HPDE6-E6E7 (cell line): ENCODE measurements around the gene FDX1.

Experiments used
- DNase-seq: peaks from one replicate; pipeline ENCODE4 v3.0.0; 2011; ENCODE audit warnings: missing footprints; ENCODE audit errors: extremely low spot score

The FDX1 gene

DNA sequence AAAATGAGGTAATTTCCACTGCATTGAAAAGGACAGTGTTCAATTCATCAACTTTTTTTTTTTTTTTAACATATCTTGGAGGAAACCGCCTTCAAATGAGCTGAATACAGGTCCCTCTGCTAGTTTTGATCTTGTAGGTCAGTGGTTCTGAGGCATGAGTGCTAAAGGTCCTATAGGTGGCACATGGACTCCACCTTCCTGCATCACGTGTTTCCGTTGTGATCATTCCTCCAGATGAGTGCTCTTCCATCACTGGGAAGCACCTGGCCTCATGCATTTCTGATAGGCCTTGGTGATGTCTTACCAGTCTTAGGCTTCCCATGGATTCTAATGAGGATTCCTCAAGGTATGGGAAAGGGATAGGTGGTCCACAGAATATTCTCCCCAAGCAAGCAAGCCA lies 37.8 kb downstream of the FDX1 start:
- DNase-seq = no peak

DNA sequence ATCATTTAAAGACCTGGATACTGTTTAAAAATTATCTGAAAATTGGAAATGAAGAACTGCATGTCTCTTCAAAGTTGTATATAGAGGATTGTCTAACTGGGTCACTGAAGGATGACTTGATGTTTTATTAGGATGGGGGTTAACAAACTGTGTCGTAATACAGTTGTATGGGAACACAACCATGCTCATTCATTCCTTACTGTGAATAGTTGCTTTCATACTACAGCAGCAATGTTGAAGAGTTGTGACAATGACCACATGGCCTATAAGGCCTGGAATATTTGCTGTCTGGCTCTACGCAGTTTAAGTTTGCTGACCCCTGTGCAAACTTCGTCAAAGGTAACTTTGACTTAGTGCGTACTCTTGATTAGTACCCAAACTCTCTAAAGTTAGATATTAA lies 38.4 kb downstream of the FDX1 start:
- DNase-seq = no peak

DNA sequence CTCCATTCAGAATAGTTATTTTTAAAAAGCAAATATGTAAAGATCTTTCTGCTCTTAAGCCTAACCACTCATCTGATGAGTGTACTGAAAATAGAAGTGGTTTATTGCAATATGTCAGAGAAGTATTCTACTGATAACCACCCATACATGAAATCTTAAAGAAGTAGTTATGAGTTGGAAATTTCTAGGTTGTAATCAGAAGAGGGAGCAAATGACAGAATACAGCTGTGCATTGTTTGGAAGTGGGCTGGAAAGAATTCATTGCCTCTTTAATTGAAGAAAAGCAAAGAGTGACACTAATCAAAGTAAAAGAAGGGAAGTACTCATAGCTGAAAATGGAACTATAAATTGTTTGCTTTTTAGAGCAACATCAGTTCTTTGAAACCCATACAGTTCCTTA lies 39.4 kb downstream of the FDX1 start:
- DNase-seq = no peak

DNA sequence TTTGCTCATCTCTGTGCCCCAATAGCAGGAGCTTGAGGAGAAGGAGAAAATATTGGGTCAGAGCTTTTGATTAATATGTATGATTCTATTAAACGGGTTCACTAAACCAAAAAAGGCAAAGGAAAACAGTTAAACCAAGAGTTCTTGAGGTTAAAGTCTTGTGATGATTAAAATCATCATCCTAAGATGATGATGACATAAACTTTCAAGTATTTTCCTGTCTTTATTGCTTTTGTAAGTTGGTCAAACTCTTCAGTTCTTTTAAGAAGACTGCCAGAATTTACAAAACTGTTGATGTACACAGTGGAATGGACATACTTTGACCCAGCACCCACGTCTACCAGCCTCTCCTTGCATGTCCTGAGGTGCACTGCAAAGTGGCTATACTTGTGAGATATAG lies 41.0 kb downstream of the FDX1 start:
- DNase-seq = no peak

DNA sequence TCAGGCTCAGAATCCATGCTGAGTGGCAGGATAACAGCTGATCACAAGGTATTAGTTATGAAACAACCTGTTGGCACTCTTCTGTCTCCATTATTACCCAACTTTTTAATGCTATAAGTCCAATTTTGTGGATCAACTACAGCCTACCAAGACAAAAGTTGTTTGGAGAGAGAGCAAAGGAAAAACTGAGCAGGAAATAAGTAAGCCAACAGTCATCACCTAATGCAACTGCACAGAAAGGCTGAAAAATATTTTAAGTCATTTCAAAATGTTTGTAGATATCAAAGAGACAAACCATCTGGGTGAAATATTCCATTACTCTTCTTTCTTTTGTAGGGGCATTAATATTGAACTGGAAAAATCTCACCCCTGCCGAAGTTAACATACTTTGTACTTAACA lies 41.6 kb downstream of the FDX1 start:
- no peak for DNase-seq

DNA sequence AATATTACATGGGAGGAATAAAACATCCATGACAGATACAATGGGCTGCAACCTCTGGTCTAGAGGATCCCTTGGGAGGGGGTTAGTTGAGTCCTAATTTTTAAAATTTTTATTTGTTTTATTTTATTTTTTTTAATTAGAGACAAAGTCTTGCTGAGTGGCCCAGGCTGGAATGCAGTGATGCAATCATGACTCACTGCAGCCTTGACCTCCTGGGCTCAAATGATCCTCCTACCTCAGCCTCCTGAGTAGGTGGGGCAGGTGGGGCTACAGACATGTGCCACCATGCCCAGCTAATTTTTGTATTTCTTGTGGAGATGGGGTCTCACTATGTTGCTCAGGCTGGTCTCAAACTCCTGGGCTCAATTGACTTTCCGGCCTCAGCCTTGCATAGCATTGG lies 43.1 kb downstream of the FDX1 start:
- DNase-seq = no peak

DNA sequence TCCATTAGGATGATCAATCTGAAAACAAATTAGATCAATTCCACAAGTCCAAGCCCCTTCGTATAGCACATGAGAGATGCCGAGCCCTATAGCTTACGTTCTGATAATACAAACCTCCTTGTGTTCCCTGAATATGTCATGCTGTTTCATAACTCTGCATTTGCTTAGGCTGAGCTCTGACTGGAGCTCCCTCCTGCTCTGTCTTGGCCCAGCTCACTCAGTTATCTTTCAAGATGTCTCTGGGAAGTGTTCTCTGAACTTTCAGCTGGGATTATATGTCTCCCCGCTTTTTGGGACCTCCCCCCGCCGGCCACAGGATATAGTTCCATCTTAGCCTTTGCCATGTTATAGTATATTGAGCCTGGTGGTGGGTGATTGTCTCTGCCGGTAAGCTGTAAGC lies 44.0 kb downstream of the FDX1 start:
- DNase-seq = no peak

DNA sequence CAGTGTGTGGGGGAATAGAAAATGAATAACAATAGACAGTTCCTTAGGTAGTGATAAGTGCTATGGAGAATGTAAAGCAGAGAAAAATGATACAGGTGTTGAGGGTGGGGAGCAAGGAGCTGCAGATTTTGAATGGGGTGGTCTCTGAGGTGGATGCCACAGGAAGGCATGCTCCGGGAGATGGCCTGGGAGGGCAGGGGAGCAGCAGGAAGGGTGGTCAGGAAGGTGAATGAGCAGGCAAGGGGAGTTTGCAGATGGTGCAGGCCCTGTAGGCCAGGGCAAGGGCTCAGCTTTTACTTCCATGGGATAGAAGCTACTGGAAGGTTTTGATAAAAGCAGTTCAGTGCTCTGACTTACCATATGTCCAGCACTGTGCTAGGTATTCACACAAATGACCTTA lies 44.8 kb downstream of the FDX1 start:
- no peak for DNase-seq

DNA sequence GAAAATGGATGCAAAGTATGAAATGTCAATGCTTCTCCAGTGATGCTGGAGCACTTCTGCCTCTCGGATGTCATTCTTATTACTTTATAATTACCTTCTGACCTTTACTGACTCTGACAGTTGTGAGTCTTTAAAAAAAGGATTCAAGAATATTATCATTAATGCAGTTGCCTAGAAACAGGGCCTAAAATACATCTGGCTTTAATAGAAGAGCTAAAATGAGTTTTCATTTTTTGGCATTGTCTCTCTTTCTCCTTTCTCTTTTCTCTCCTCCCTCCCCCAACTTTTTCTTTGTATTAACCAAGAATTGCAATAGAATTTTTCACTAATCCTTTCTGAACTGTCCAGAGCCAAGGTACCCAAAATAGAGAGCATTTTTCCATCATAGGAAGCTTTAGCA lies 45.9 kb downstream of the FDX1 start:
- DNase-seq = no peak

DNA sequence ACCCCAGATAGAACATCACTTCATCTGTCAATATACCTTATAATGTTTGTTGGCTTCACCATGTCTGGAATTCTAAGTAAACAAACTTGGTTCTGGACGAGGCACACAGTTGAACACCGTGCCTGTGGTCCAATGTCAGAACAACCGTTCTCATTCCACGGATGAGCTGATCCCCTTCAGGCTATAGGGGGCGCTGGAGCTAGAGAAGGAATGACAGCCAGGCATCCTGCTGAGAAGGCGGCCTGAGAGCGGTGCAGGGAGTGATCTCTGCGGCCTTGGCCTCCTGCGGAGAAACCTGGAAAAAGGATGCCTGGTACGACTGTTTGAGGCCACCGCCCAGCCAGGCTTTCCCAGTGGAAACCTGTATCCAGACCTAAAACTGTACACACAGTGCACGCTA lies 48.7 kb downstream of the FDX1 start:
- no peak for DNase-seq

DNA sequence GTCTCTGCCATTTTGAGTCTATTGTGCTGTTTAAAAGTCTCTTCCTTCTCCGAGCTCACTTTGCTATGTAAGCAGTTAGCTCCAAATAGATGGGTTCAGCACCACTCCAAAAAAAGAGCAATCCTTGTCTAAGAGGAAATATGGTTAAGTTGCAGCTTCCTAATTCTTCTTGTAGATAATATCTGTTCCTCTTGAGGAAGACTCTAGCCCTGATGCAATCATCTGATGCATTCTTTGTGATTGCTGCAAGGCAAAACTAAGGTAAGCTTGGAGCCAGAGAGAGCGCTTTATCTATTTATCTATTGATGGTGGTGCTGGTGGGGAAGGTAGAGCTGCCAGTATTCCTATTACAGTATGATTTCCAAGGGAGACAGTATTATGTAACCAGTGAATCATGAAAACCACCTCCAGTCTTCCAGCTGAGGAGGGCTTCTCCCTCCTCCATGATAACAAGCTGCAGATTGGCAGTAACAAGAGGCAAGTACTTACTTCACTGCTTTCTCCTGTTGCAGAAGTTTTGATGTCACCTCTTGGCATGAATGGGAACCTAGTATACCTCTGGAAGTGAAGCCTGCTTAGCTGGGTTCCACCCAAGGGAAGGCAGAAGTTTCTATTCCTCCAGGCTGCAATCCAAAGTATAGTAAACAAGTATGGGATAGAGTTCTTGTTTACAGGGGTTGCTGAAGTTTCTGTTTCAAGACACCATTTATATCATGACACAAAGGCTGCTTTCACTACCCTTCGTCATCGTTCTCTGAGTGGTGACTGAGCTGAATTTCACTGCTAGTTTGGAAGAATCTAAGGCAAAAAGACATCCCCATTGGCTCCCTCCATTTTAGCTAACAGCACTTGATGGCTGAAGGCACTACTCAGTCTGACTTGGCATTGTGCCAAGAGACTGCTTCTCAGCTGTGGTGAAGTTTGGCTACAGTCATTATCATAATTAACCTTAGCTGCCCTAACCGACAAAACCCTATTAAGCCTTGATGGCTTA lies 49.7 kb downstream of the FDX1 start:
- DNase-seq = no peak

DNA sequence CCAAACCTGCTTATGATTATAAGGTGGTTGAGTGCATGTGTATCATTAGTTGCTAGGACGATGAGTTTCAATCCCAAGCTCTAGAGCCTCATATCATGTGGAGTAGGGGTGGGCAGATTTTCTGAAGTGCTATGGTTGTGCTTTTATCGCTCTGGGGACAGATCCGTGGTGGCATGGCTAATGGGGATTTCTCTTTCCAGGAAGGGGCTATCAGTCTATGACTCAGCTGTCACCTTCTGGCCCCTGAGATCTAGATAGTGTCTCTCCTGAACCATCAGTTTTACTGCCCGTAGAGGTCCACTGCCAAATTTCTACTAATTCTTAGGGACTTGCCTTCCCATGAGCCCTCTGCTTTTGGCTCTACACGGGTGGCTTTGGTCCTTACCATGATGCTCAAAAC lies 51.8 kb downstream of the FDX1 start:
- no peak for DNase-seq

DNA sequence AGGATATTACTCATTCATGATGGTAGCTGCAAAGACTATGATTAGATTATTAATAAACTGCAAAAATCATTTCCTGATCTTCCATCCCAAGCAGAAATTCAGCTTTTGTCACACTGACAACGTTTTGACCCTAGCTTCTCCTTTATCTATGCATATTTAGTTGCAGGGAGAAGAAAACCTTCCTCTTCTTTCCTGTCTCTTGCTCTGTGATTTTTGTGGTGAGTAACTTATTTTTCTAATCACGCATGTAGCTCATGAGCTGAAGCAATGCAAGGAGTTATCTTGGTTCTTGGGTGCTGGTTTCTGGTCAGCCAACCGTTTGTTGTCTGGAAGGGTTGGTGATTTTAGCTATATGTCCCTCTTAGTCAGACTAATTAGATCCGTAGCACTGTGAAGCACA lies 56.4 kb downstream of the FDX1 start:
- no peak for DNase-seq

DNA sequence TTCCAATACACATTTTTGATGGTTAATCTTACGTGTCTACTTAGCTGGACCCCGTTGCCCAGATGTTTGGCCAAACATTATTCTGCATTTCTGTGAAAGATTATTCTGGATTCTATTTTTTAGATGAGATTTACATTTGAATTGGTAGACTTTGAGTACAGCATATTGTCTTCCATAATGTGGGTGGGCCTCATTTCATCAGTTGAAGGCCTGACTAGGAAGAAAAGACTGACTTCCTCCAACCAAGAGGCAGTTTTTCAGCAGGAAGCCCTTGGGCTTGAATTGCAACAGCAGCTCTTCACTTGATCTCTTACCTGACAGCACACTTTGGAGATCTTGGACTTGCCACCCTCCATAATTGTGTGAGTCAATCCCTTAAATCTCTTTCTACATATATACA lies 58.7 kb downstream of the FDX1 start:
- no peak for DNase-seq

DNA sequence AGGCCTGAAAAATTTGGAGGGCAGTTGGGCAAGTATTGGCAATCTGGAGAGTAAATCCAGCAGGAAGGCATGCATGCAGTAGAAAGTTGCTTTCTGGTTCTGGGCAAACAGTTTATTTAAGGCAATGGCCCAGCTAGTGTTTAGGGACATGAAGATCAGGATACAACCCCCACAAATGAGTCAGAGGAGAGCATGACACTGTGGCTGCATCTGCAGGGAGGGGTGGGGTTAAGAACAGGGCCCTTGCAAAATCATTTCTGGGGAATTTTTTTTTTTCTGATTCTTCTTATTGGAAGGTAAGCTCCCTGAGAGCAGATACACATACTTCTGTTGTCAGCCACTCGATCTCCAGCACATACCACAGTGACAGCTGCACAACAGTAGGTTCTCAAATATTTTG lies 61.1 kb downstream of the FDX1 start:
- DNase-seq = peak; percentile 14

DNA sequence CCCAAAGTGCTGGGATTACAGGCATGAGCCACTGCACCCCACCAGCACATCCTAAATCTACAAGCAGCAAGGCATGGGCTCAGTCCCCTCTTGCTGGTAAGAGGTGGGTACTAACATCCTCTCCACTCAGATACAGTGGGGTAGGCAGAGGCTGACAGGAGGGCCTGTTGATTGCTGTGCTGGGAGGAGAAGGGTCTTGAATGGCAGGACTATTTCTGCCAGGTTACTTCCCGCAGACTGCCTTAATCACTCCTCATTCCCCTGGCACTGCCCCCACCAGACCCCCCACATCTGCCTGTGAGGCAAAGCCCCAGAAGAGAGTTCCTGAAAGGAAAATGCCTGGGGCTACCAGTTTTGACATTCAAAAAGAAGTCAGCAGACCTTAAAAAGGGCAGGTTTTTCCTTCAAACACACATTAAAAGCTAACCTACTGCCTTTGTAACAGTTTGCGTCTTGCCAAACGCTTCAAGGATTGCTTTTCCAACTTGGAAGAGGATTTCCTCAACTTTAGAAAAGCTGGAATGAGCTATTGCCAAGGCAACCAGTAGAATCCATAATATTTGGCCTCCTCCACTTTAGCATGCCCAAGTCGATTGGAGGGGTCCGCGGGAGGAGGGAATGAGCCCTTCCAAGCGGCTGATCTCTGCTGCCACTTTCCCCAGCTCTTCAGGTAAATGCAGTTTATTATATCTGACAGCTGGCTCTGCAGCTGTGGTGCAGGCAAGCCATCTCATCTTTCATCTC lies 62.0 kb downstream of the FDX1 start:
- no peak for DNase-seq

DNA sequence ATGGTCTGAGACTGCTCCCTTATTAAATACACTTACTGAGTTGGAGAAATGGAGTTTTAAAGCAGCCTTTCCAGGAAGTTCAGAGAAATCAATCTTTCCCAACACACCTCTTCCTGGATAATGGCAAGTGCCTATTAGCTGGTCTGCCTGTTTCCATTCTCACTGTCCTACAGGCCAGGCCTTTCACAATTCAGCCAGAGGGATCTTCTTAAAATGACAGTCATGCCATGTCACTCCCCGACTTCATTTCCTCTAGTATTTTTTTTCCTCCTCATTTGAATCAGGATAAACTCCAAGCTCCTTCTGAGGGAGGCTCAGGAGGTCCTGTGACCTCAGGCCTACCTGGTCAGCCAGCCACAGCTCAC lies 62.6 kb downstream of the FDX1 start:
- no peak for DNase-seq

DNA sequence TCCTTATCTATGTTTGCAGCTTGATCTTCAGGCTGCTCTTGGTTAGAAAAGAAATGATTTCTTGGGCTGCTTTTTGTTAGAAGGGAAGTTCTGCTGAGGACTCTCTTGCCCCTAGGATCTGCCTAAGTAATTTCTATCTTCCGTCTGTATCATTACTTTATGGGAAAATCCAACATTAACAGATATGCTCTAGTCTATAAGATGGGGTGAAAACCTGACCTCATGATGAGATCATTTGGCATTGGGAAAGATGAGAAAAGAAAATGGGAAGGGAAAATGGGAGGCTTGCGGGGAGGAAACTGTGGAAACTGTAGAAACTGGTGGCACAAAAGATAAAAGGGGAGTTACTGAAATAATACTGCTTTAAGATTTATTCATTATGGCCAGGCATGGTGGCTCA lies 63.6 kb downstream of the FDX1 start:
- DNase-seq = no peak

DNA sequence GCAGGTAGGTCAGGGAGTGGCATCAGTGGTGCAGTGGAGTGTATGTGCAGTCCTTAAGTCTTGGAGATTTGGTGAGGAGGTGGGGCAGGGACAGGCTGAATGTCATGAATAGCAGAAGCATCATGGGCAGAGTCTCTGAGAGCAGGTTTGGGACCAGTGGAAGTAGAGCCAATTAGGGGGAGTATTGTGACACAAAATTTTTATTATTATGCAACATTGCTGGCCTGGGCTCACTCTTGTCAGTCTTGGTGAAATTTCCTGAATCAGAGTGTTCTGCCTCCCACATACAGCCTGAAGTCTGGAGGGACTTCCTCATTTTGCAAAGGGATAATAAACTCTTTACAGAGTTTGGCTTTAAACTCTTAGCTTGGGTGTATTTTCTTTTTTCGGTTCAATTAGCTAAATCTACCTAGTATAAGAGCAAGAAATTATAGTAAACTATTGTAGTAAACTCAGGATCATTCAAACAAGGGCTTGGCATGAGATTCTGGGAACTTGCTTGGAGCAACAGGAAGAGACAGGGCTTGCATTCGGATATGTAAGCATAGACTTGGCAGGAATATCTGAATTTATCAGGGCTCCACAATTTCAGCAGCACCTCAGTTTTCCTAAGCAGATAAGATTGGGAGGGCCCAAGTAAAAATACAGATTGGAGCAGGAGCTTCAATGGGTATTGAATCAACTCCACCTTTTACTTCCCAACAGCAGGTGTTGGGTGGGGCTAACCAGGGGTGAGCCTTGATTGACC lies 67.7 kb downstream of the FDX1 start:
- DNase-seq = no peak

DNA sequence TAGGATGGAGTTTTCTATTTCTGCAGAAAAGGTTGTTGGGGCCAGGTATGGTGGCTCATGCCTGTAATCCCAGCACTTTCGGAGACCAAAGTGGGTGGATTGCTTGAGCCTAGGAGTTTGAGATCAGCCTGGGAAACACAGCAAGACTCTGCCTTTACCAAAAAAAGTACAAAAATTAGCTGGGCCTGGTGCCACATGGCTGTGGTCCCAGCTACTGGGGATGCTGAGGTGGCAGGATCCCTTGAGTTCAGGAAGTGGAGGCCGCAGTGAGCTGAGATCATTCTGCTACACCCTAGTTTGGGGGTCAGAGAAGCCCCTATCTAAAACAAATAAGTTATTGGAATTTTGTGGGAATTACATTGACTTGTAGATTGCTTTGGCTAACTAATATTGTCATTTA lies 71.7 kb downstream of the FDX1 start:
- no peak for DNase-seq

DNA sequence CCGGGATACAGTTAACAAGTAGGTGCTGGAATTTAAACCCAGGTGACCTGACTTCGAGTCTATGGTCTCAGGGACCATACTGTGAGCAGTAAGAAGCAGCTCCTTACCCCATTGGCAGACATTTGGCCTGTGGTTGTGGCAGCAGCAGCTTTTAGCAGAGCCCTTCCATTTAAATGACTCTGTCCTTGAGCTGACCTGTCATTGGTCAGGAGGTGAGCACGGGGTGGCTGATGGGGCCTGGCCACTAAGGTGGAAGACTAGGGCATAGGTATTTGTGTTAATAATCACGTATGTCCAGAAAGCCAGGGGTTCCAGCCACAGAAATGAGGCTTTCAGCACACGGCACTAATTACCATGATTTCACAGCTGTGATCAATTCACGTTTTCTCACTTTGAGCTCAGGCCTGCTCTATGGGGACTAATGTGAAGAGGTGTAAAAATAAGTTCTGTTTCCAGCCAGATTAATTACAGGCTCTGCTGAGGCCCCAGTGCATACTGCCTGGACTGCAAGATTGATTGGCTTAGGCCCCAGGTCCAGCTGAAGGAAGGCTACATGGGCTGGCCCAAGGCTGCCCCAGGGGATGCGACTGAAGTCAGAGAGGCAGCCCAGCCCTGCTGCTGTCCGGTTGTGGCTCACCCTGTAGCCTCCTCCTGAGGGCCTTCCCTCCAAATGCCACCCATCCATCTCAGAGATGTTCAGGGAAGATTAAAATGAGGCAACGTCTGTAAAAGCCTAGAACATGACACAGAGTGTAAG lies 76.0 kb downstream of the FDX1 start:
- DNase-seq = no peak

DNA sequence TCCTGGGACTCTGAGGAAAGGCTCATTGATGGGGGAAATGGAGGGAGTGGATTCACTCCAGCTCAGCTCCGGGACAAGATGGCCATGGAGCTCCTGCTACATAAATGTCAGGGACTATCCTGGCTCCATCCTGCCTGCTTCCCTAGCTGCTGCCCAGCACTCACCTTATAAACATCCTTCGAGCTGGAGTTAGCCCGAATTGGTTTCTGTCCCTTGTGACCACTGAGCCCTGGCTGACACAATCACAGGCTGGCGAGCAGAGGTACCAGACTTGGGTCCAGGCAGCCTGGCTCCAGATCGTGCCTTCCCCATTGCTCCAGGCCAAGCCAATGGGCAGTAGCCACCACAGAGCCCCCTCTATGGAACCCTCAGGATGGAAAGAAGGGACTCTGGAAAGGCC lies 77.6 kb downstream of the FDX1 start:
- no peak for DNase-seq
